Brain microvascular endothelial cell (primary cell): ENCODE results near the gene CIITA.
A peak's percentile ranks its signal among the peaks of the same experiment; 100 is the strongest.
"Not testable (repeated sequence)": the region's sequence is repeated elsewhere in the genome, so short reads cannot be mapped to it uniquely, and the experiment has no call there.

ENCODE experiments used
- DNase-seq: peaks from one replicate; pipeline ENCODE4 v3.0.0-alpha.2; 2020
- H3K27ac ChIP-seq: fragments of 250-450 bp; sonication (Bioruptor Pico); 2 replicates; pipeline ENCODE4 v1.5.1; 2020; ENCODE audit warnings: mild to moderate bottlenecking, moderate library complexity
- H3K27me3 ChIP-seq: fragments of 250-450 bp; sonication (Bioruptor Pico); replicated peaks from 2 replicates; pipeline ENCODE4 v1.5.1; 2020; ENCODE audit warnings: mild to moderate bottlenecking
- H3K36me3 ChIP-seq: fragments of 250-450 bp; sonication (Bioruptor Pico); replicated peaks from 2 replicates; pipeline ENCODE4 v1.5.1; 2020; ENCODE audit warnings: mild to moderate bottlenecking
- H3K4me3 ChIP-seq: 2 replicates; pipeline ENCODE4 v1.5.1; 2011; ENCODE audit warnings: low read depth, mild to moderate bottlenecking, control low read depth, low read length, moderate library complexity
- in situ Hi-C: cut with HindIII; loops from 2 replicates; pipeline ENCODE4 v1.10.0; 2017; ENCODE audit warnings: low sequenced_read_pairs, low pct_ligation_motif_present
- TF ChIP-seq, protein P1 (sequence below): IDR thresholded peaks from 2 replicates; pipeline ENCODE4 v1.5.1; 2011; ENCODE audit warnings: low read depth, mild to moderate bottlenecking, moderate library complexity, low read length, control low read depth, inconsistent platforms; ENCODE audit errors: missing control alignments

The CIITA gene

DNA sequence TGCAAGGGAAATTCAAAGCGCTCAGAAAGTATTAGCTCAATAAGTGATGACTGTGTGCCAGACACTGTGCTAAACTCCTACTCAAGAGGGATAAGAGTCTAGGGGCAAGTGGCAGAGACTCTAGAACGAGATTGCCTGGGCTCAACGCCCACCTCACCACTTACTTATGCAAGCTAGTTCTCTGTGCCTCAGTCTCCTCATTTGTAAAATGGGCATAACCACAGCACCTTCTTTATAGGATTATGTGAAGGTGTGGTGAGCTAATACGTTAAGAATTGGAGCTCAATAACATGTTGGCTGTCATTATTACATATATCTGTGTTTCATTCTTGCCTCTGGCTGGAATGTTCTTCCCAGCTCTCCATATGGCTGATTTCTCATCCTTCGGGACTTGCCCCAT lies 49.9 kb downstream of the CIITA start:
- Histone ChIP-seq H3K36me3 (peaks cover 3% of the 10 kb centered on the region), H3K27ac (no peak overlapping the region)
- in situ Hi-C loops, result no loop called here

DNA sequence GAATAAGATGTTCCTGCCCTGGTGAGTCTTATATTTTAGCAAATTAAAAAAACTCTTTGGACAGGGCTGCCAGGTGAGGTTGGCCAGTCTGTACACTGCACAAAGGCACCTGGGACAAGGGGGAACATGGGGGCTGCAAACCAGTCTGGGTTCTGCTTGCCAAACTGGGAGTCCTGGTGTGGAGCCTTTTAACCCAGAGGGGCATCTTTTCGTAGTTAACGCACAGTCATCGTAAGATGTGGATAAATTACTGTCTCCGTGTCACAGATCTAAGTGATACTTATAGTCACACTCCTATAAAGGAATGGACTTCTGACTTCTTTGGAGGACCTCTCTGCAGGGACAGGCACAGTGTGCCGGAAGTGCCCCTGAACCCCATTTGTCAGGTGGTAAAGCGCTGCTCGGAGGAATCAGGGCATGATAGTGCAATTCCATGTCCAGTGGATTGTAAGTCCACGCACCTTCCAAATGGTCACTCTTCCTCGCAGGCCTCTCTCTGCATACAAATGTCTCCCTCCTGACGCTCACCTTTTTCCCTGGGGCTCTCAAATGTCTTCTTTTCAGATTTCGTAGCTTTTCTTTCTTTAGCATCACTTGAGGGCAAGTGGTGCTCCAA lies 50.6 kb downstream of the CIITA start:
- Histone ChIP-seq H3K36me3 (peaks cover 3% of the 10 kb centered on the region), H3K27me3 (no peaks in the 10 kb centered on the region), H3K27ac (no peak overlapping the region), H3K4me3 (no peak overlapping the region)
- no peak for DNase-seq
- TF ChIP-seq, protein P1, sequence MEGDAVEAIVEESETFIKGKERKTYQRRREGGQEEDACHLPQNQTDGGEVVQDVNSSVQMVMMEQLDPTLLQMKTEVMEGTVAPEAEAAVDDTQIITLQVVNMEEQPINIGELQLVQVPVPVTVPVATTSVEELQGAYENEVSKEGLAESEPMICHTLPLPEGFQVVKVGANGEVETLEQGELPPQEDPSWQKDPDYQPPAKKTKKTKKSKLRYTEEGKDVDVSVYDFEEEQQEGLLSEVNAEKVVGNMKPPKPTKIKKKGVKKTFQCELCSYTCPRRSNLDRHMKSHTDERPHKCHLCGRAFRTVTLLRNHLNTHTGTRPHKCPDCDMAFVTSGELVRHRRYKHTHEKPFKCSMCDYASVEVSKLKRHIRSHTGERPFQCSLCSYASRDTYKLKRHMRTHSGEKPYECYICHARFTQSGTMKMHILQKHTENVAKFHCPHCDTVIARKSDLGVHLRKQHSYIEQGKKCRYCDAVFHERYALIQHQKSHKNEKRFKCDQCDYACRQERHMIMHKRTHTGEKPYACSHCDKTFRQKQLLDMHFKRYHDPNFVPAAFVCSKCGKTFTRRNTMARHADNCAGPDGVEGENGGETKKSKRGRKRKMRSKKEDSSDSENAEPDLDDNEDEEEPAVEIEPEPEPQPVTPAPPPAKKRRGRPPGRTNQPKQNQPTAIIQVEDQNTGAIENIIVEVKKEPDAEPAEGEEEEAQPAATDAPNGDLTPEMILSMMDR, result no peak
- in situ Hi-C loops, result no loop called here

More for the DNA sequence above, 49.9 kb downstream of the CIITA start:
- TF ChIP-seq, protein P1, result no peak
- DNase-seq, result no peak
- Histone ChIP-seq H3K4me3 (no peak overlapping the region), H3K27me3 (no peaks in the 10 kb centered on the region)

DNA sequence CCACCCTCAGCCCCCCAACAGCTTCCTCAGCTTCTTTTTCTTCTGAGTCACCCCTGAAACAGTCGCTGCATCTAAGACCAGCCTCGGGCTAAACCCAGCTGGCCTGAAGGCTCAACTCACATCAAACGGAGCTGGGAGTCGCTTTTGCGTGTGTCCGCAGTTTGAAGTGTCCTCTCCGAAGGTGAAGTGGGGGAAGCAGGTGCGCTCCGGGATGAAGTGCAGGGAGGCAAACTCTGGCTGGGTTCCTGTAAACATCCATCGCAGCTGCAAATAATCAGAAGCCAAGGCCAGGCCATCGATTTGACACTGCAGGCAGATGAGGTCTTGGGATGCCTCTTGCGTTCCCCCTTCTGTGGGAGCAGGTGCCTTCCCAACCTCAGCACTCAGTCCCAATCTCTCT lies 52.1 kb downstream of the CIITA start:
- in situ Hi-C loops, result not testable (repeated sequence)
- H3K36me3 ChIP-seq, result peaks cover 12% of the 10 kb centered on the region

DNA sequence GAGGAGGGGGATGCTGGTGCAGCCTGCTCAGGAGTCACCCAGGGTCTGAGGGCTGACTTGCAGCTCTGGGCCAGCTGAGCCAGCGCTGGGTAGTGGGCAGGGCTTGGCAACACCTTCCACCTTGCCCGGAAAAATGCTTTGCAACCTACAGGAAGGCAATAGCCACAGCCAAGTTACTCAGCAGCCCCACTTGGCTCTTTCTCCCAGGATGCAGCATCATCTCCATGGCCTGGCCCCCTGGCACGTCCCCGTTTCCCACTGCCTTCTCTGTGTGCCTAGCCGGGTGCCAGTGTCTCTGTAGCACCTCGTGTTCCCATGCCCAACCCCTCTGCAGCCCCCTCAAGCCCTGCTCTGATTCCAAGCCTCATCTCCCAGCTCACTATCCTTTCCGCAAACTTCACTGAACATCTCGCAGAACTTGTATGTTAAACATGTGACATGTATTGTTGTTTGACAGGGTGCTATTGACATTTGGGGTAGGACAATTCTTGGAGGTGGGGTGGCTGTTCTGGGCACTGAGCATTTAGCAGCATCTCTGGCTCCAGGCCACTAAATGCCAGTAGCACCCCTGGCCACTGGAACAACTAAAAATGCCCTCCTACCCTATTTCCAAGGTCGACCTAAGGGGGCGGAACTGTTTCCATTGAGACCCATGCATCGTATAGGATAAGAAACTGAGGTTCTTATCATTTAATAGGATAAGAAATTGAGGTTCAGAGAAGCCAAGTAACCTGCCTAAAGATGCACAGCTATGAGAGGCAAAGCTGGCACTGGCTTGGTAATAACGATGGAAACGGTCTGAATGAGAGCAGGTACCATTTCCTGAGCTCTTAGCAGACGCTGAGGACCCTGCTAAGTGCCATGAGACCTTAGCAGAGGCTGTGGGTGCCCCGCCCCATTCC lies 53.1 kb downstream of the CIITA start:
- TF ChIP-seq, protein P1, result no peak
- H3K27me3 ChIP-seq, result no peaks in the 10 kb centered on the region
- H3K4me3 ChIP-seq, result no peak overlapping the region
- no peak overlapping the region for H3K27ac ChIP-seq
- H3K36me3 ChIP-seq, result peaks cover 12% of the 10 kb centered on the region
- in situ Hi-C loops, result no loop called here
- DNase-seq, result no peak

More for the DNA sequence above, 52.1 kb downstream of the CIITA start:
- not testable (repeated sequence) for H3K27ac ChIP-seq, H3K4me3 ChIP-seq, H3K27me3 ChIP-seq, DNase-seq

DNA sequence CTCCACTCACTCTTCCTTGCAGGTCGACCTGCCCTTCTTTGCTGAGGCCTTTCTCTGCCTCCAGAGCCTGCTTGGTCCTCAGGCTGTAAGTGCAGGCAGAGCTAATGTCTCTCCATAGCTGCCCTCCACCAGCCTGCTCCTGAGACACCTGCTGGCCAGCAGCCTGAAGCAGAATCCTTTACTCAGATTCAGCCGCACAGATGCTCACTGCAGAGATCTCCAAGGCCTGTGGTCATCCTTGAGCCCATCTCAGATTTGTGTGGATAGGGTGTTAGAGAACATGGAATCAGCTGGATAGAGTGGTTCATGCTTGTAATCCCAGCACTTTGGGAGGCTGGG lies 53.7 kb downstream of the CIITA start:
- H3K36me3 ChIP-seq, result peaks cover 12% of the 10 kb centered on the region
- no peaks in the 10 kb centered on the region for H3K27me3 ChIP-seq
- no peak for DNase-seq
- H3K27ac ChIP-seq, result no peak overlapping the region
- TF ChIP-seq, protein P1, result peak; percentile 18
- in situ Hi-C loops, result no loop called here
- no peak overlapping the region for H3K4me3 ChIP-seq

DNA sequence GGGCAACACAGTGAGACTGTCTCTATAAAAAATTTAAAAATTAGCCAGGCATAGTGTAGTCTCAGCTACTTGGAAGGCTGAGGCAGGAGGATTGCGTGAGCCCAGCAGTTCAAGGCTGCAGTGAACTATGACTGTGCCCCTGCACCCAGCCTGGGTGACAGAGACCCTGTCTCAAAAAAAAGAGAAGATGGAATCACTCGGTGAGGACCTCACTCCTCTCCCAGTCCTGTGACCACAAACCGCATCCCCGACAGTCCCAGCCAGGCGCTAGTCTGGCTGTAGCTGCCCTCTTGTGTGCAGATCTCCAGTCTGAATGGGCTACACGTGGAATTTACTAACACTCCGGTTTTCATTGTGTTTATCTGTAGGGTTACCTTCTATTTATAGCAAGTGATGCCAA lies 54.1 kb downstream of the CIITA start:
- no peak overlapping the region for H3K4me3 ChIP-seq
- in situ Hi-C loops, result no loop called here
- no peak overlapping the region for H3K27ac ChIP-seq
- H3K36me3 ChIP-seq, result peaks cover 12% of the 10 kb centered on the region
- no peaks in the 10 kb centered on the region for H3K27me3 ChIP-seq
- TF ChIP-seq, protein P1, result no peak
- no peak for DNase-seq
